HEK293T (cell line): ENCODE measurements around the gene GRID1.

Experiments
- CTBP1 ChIP-seq: fragments of 450-650 bp; IDR thresholded peaks from 2 replicates; pipeline ENCODE4 v1.6.1; 2016; ENCODE audit warnings: borderline replicate concordance
- ELF4 ChIP-seq: fragments of 450-650 bp; IDR thresholded peaks from 2 replicates; pipeline ENCODE4 v1.6.1; 2017; ENCODE audit warnings: antibody characterized with exemption
- FOXA1 ChIP-seq: fragments of 450-650 bp; IDR thresholded peaks from 2 replicates; pipeline ENCODE4 v1.6.1; 2016; ENCODE audit warnings: mild to moderate bottlenecking
- NFRKB ChIP-seq: fragments of 450-650 bp; IDR thresholded peaks from 2 replicates; pipeline ENCODE4 v1.6.1; 2016; ENCODE audit warnings: mild to moderate bottlenecking, moderate library complexity
- PKNOX1 ChIP-seq: fragments of 450-650 bp; IDR thresholded peaks from 2 replicates; pipeline ENCODE4 v1.6.1; 2016
- SUZ12 ChIP-seq: fragments of 450-650 bp; IDR thresholded peaks from 2 replicates; pipeline ENCODE4 v1.6.1; 2016; ENCODE audit warnings: mild to moderate bottlenecking
- TARDBP ChIP-seq: fragments of 450-650 bp; IDR thresholded peaks from 2 replicates; pipeline ENCODE4 v1.6.1; 2016

GRCh38 chr10:85641479-85642009, 725.1 kb downstream of the GRID1 start:
- TF ChIP-seq NFRKB (no peak), FOXA1 (no peak), CTBP1 (no peak), PKNOX1 (no peak), SUZ12 (no peak), ELF4 (no peak), TARDBP (no peak)
